Measurements from ENCODE around the gene AMPD1.

The AMPD1 gene

DNA sequence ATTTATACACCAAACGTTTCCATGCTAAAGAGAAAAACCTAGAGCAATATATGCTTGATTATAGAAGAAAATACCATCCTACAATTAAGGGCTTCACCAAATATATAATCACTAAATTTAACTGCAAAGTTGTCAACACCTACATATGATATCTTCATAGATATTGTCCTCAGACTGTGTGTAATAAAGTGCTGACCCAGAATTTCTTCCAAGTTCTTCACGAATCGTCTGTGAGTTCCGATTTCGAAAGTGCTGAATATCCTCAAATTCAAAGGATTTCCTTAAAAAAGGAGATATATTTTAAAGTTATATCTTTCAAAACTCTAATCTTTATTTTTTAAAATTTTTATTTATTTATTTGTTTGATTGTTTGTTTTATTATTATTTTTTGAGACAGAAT is 72.0 kb downstream of the AMPD1 start:
- DNase-seq = no peak
